ENCODE data around the gene HS6ST3. TPM values are rescaled to one million over a fixed set of nuclear protein-coding genes. Genes with fewer than 3 reads are reported as not detected.

The HS6ST3 gene
- total and polyA plus RNA-seq, 2 of the 13 experiments (the other 11 are each of a cell fraction or from before 2014, with no cell fraction given), result not detected

DNA sequence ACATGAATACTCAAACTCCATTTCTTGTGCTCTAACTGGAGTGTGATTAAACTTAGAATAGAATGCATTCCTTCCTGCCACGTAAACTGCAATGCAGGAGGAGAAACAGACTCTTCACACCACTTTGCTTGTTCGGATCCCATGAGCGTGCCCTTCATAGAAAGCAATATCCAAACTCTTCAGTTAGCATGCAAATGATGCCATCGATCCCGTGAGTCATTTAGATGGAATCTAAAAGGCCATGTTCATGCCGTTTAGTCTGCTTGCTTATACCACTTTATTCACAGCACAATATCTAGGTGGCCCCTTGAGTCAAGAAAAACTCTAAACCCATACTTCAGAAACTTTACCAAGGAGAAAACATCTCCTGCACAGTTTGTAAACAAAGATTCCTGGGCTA is 678.6 kb downstream of the HS6ST3 start:
- H3K36me3 ChIP-seq (replicated peaks in 1 of 2; ENCODE audit: control insufficient read depth in 1 of 2, insufficient read depth in 2 of 2, low read length in 2 of 2), result no peaks in the 10 kb centered on the region
- H2AFZ ChIP-seq (ENCODE audit: low read length), result no peak overlapping the region
- H3K4me3 ChIP-seq (replicated peaks in 1 of 3; ENCODE audit: insufficient read depth in 1 of 3, low read depth in 2 of 3, low read length in 3 of 3), result no peak overlapping the region
- no peaks in the 10 kb centered on the region for H3K27me3 ChIP-seq (ENCODE audit: control insufficient read depth in 1 of 2, insufficient read depth in 2 of 2, low read length in 2 of 2)
- BruUV-seq (replicated peaks), result no TSS peak
- 29% methylated on average over 6 of the region's 6 CpGs for WGBS (ENCODE audit: low lambda C conversion rate)
- no peaks in the 10 kb centered on the region for H4K20me1 ChIP-seq (ENCODE audit: insufficient read depth, low read length)
- H3K9me3 ChIP-seq (ENCODE audit: low read length), result no peaks in the 10 kb centered on the region
- no peaks in the 10 kb centered on the region for H3K79me2 ChIP-seq (ENCODE audit: insufficient read depth, low read length)
- ChIA-PET CTCF (ENCODE audit: low intra/inter-chr PET ratio, low total read pairs) (no interaction called here), POLR2A (no interaction called here)
- ATAC-seq (no peak), FAIRE-seq (no peak), DNase-seq (ENCODE audit: low spot score) (no peak)
- TF ChIP-seq NONO (IDR thresholded peaks at IDR 0.05) (no peak), NONO (CRISPR knock-in tag; conservative IDR thresholded peaks at IDR 0.05) (no peak), U2AF1 (optimal IDR thresholded peaks at IDR 0.05; ENCODE audit: low read depth, low read length) (no peak), EEA1 (CRISPR knock-in tag; IDR thresholded peaks at IDR 0.05; ENCODE audit: borderline replicate concordance) (no peak), PITX1 (CRISPR knock-in tag; IDR thresholded peaks at IDR 0.05) (no peak), MYNN (CRISPR knock-in tag; IDR thresholded peaks at IDR 0.05; ENCODE audit: low read depth) (no peak), ZNF777 (CRISPR knock-in tag; IDR thresholded peaks at IDR 0.05) (no peak), HMG20A (CRISPR knock-in tag; IDR thresholded peaks at IDR 0.05; ENCODE audit: borderline replicate concordance) (no peak), ZNF263 (CRISPR knock-in tag; IDR thresholded peaks at IDR 0.05) (no peak), PHF8 (CRISPR knock-in tag; IDR thresholded peaks at IDR 0.05) (no peak), ZNF629 (CRISPR knock-in tag; conservative IDR thresholded peaks at IDR 0.05) (no peak), HDAC6 (IDR thresholded peaks at IDR 0.05; ENCODE audit: low read depth, low read length) (no peak)
- TF ChIP-seq, protein P1, sequence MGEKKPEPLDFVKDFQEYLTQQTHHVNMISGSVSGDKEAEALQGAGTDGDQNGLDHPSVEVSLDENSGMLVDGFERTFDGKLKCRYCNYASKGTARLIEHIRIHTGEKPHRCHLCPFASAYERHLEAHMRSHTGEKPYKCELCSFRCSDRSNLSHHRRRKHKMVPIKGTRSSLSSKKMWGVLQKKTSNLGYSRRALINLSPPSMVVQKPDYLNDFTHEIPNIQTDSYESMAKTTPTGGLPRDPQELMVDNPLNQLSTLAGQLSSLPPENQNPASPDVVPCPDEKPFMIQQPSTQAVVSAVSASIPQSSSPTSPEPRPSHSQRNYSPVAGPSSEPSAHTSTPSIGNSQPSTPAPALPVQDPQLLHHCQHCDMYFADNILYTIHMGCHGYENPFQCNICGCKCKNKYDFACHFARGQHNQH (CRISPR knock-in tag; IDR thresholded peaks at IDR 0.05), result no peak
- TF ChIP-seq, protein P2, sequence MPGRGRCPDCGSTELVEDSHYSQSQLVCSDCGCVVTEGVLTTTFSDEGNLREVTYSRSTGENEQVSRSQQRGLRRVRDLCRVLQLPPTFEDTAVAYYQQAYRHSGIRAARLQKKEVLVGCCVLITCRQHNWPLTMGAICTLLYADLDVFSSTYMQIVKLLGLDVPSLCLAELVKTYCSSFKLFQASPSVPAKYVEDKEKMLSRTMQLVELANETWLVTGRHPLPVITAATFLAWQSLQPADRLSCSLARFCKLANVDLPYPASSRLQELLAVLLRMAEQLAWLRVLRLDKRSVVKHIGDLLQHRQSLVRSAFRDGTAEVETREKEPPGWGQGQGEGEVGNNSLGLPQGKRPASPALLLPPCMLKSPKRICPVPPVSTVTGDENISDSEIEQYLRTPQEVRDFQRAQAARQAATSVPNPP (CRISPR knock-in tag; IDR thresholded peaks at IDR 0.05), result no peak
- TF ChIP-seq, protein P3, sequence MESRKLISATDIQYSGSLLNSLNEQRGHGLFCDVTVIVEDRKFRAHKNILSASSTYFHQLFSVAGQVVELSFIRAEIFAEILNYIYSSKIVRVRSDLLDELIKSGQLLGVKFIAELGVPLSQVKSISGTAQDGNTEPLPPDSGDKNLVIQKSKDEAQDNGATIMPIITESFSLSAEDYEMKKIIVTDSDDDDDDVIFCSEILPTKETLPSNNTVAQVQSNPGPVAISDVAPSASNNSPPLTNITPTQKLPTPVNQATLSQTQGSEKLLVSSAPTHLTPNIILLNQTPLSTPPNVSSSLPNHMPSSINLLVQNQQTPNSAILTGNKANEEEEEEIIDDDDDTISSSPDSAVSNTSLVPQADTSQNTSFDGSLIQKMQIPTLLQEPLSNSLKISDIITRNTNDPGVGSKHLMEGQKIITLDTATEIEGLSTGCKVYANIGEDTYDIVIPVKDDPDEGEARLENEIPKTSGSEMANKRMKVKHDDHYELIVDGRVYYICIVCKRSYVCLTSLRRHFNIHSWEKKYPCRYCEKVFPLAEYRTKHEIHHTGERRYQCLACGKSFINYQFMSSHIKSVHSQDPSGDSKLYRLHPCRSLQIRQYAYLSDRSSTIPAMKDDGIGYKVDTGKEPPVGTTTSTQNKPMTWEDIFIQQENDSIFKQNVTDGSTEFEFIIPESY (CRISPR knock-in tag; IDR thresholded peaks at IDR 0.05), result no peak
- H3K9ac ChIP-seq (ENCODE audit: insufficient read depth, low read depth, low read length), result no peak overlapping the region
- intact Hi-C loops (cut with micrococcal nuclease; ENCODE audit: unreplicated experiment) (no loop called here), in situ Hi-C loops (cut with HindIII; ENCODE audit: extremely low pct_ligation_motif_present, low pct_unique_long_range_greater_than_20kb) (no loop called here)
- no peak overlapping the region for H3K27ac ChIP-seq (ENCODE audit: extremely low read length, insufficient read depth, low read length)
- no peak overlapping the region for H3K4me2 ChIP-seq (ENCODE audit: low read depth, low read length)
- H3K4me1 ChIP-seq (ENCODE audit: insufficient read depth, low read length), result no peaks in the 10 kb centered on the region
